Activated CD8-positive, alpha-beta memory T cell treated with anti-CD3 and anti-CD28 coated beads for 1 hour (primary cell): Measurements from ENCODE around the gene KDM5A.
"Not testable (repeated sequence)": the region's sequence is repeated elsewhere in the genome, so short reads cannot be mapped to it uniquely, and the experiment has no call there.

ENCODE experiments used
- DNase-seq, 2 donors: peaks; one replicate each; pipeline ENCODE4 v3.0.0-alpha.2; 2020; ENCODE audit warnings: low read depth in 1 of 2; ENCODE audit errors: extremely low read depth in 1 of 2

KDM5A gene

DNA sequence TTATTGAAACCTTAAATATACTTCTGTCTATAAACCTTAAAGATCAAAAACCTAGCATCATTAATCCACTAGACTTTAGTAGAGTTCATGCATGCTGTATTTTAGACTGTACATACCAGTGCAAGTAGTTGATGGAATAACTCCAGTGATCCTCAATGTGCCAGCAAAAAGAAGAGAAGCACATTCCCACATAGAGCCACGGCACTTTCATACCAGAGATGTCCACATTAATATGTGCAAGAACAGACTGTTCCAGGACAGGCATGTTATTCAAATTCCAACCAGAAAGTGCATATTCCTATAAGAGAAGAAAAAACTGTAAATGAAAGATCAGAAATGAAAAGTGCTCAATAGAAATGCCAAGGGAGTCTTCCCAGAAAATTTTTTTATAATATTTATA, 55.0 kb downstream of the KDM5A start:
- no peak for DNase-seq

DNA sequence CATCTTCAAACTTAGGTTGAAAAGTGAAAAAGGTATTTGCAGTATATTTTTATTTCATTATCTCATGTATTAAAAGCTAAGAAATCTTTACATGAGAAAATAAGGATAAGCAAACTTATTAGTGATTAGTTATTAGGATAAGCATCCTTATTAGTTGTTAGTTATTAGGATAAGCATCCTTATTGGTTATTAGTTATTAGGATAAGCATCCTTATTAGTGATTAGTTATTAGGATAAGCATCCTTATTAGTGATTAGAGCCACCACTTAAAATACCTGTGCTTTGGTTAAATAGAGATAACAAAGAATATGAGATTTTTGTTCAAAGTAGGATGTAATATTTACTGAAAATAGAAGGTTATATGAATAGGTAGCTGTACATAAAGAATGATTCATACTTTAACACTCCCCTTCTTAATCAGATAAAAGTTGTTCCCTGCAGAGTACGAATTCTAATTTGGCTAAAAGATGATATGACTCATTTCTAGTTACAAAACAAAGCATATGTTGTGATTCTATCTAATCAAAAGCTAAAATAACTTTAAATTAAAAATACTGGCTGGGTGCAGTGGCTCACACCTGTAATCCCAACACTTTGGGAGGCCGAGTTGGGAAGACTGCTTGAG, 56.4 kb downstream of the KDM5A start:
- DNase-seq, result no peak

GRCh38 chr12:331287-331686, 57.8 kb downstream of the KDM5A start:
- DNase-seq, result no peak

DNA sequence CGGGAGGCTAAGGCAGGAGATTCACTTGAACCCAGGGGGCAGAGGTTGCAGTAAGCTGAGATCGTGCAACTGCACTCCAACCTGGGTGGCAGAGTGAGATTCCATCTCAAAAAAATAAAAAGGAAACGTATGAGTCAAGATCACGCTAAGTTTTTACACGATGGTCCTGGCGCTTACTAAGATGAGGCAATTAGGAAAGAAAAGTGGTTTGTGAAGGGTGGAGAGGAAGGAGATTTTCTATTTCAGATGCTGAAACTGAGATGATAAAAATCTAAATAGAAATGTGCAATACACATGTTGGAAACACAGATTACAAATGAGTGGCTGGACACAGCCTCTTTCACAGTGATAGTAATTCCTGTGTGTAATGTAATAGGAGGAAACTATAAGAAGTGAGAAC, 63.2 kb downstream of the KDM5A start:
- DNase-seq, result no peak

DNA sequence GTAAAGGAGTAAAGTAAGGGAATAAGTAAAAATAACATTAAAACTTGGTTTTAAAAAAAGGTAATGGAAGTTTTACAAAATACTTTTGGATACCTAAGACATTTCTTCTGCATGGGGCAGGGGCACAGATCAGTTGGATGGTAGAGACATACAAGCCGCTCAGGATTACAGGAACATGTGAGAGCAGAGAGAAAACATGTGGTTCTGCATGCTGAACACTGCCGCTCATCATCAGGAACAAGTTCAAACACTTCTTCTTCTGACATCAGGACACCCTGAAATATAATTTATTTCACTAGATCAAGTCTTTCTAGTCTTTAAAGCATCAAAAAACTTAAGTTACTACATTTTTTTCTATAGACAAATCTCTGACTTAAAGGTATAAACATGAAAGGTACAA, 65.6 kb downstream of the KDM5A start:
- DNase-seq, result no peak

GRCh38 chr12:321606-322326, 67.4 kb downstream of the KDM5A start:
- DNase-seq, result no peak

- no peak for DNase-seq
These were observed 70.2 kb downstream of the KDM5A start for GRCh38 chr12:318759-319515.

DNA sequence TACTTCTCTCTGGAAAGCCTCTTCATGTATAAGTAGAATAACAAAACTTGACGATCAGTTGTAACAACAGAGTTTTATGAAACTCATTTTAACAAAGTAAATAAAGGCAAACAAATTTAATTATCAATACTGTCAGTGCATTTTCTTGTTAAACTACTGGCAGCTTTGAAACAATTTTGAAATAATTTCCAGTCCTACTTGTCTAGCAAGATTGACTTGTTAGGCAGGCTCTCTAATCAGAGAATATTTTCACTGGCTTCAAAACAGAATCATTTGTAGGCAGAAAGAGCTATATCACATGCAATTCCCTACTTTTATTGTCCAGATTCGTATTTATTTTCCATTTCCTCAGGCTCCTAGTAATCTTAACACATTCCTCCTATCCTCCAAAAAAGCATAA, 80.6 kb downstream of the KDM5A start:
- no peak for DNase-seq

DNA sequence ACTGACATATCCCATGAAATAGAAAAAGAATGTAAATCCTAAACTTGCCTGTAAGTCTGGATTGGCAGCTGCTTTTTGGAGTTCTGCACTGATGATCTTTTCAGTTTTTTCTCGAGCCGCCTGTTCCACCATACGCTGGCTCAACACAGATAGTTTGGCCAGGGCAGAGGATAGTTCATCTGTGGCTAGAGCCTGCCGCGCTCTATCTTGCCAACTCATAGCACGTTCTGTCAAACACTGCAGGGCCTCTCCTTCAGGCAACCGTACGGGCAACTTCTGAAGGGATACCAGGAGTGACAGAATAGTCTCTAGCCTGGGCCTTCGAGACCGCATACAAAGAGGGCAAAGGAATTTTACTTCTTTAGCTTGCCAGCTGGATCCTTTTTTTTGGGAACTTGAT, 81.7 kb downstream of the KDM5A start:
- no peak for DNase-seq

DNA sequence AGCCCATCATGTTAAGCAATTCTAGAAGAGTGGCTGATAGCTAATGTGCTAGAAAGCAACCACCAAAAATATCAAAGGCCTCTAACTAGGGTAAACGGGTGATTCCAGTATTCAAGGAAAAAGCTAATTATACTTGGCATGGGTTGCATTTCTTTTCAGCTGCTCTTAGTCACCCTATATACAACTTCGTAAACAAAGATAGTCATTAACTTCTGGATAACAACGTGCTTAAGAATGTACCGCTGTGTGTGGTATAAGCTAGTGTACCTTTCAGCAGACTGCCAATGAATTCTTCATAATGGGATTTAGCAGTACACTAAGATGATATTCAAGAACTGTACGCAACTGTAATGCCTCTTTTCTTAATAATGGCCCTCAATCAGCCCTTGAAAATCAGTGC, 84.3 kb downstream of the KDM5A start:
- no peak for DNase-seq

DNA sequence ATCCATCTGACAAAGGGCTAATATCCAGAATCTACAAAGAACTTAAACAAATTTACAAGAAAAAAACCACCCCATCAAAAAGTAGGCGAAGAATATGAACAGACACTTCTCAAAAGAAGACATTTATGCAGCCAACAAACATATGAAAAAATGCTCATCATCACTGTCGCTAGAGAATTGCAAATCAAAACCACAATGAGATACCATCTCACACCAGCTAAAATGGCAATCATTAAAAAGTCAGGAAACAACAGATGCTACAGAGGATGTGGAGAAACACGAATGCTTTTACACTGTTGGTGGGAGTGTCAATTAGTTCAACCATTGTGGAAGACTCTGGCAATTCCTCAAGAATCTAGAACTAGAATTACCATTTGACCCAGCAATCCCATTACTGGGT, 86.4 kb downstream of the KDM5A start:
- DNase-seq, result not testable (repeated sequence)

DNA sequence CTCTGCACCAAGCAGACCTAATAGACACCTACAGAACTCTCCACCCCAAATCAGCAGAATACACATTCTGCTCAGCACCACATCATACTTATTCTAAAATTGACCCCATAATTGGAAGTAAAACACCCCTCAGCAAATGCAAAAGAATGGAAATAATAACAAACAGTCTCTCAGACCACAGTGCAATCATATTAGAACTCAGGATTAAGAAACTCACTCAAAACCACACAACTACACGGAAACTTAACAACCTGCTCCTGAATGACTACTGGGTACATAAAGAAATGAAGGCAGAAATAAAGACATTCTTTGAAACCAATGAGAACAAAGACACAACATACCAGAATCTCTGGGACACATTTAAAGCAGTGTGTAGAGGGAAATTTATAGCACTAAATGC, 89.0 kb downstream of the KDM5A start:
- DNase-seq, result not testable (repeated sequence)

DNA sequence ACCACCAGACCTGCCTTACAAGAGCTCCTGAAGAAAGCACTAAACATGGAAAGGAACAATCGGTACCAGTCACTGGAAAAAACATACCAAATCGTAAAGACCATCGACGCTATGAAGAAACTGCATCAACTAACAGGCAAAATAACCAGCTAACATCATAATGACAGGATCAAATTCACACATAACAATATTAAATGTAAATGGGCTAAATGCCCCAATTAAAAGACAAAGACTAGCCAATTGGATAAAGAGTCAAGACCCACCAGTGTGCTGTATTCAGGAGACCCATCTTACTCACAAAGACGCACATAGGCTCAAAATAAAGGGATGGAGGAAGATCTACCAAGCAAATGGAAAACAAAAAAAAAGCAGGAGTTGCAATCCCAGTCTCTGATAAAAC, 89.6 kb downstream of the KDM5A start:
- not testable (repeated sequence) for DNase-seq

DNA sequence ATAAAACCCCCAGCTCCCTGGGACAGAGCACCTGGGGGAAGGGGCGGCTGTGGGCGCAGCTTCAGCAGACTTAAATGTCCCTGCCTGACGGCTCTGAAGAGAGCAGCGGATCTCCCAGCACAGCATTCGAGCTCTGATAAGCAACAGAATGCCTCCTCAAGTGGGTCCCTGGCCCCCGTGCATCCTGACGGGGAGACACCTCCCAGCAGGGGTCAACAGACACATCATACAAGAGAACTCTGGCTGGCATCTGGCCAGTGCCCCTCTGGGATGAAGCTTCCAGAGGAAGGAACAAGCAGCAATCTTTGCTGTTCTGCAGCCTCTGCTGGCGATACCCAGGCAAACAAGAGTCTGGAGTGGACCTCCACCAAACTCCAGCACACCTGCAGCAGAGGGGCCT, 91.1 kb downstream of the KDM5A start:
- not testable (repeated sequence) for DNase-seq

DNA sequence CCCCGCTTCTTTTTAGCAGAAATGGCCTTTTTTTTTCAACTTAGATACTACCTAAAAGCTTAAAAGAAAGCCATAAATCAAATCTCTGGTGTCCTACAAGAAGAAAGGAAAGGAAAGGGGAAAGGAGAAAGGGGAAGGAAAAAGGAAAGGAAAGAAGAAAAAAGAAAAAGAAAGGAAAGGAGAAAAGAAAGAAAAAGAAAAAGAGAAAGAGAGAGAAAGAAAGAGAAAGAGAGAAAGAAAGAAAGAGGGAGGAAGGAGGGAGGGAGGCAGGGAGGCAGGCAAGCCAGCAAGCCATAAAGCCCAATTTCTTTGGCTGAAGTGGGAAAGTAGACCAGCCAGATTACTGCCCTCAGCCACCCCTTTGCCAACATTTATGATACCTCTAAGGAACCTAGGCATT, 94.0 kb downstream of the KDM5A start:
- DNase-seq, result no peak

- no peak for DNase-seq
These were observed 95.9 kb downstream of the KDM5A start for GRCh38 chr12:293199-293598.

DNA sequence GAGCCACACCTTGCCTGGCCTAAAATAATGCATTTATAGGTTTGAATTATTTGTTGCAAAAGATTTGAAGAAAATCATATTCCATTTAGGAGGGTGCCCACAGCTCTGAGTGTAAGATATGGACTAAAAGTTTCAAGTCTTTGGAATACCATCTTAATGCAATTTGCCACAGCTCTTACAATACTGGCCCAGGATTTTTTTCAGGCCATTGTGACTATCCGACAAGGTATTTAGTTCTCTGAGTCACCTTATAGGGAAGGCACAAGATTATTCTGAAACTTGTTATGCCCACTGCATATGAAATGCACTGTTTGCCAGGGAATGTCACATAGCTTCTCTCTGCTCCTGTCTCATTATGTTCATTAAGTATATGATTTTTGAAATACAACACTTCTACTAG, 96.9 kb downstream of the KDM5A start:
- DNase-seq, result no peak

- no peak for DNase-seq
These were observed 97.9 kb downstream of the KDM5A start for GRCh38 chr12:291153-291723.

DNA sequence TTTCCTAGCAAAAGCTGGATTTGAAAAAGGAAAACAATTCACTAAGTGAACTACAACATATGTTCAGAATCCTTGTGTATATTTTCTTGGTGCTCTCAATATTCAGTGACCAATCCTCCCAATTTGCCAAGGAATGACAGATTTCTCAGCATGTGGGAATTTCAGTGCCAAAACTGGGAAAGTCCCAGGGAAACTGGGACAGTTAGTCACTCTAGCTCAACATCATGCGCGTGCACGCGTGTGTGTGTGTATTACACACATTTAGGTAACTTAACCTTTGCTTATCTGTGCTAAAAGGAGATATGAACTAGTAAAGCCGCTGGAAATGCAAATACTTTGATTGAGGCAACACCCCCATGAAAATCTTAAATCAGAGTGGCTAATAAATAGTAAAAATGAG, 100.4 kb downstream of the KDM5A start:
- no peak for DNase-seq

- DNase-seq, result no peak
These were observed 102.4 kb downstream of the KDM5A start for GRCh38 chr12:286531-287300.

DNA sequence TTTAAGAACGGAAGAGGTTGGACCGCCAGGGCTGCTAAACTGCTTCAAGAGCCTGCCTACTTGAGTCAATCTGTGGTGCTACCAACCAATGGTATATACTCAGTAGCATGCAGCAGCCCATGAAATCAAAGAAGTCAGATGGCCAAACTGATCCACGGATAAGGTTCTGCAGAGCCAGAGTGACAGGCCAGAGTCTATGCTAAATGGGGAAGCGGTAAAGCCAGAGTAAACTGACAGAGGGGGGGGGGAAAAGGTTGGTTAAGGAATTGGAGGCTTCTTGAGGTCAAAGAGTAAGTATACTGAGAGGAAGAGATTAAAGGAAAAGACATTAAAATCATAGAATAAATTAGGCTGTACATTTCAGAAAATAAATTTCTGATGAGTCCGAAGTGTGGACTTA, 111.1 kb downstream of the KDM5A start:
- no peak for DNase-seq
